SK-N-SH treated with all-trans-retinoic acid at 6 μM for 48 hours (cell line): Measurements from ENCODE around the gene MYH9.
A peak's percentile ranks its signal among the peaks of the same experiment; 100 is the strongest.

Experiments used
- ATAC-seq: fragments of 200-7000 bp; cut with Tn5 transposase; 3 replicates; pipeline ENCODE4 v1.9.1; 2020; ENCODE audit warnings: mild to moderate bottlenecking, moderate library complexity
- ARNTL ChIP-seq: fragments of 450-650 bp; formaldehyde crosslinking; IDR thresholded peaks from 2 replicates; pipeline ENCODE4 v1.5.0; 2020; ENCODE audit warnings: low read depth, mild to moderate bottlenecking, moderate library complexity, borderline replicate concordance
- BACH2 ChIP-seq: fragments of 250-450 bp; sonication (Bioruptor Pico); IDR thresholded peaks from 2 replicates; pipeline ENCODE4 v1.9.0; 2021; ENCODE audit warnings: mild to moderate bottlenecking, borderline replicate concordance
- CREB5 ChIP-seq: fragments of 250-450 bp; sonication (Bioruptor Pico); IDR thresholded peaks from 2 replicates; pipeline ENCODE4 v1.5.1; 2020; ENCODE audit warnings: low read depth, mild to moderate bottlenecking, moderate library complexity
- CSDC2 ChIP-seq: fragments of 250-450 bp; sonication (Bioruptor Pico); IDR thresholded peaks from 2 replicates; pipeline ENCODE4 v1.5.0; 2020; ENCODE audit warnings: mild to moderate bottlenecking, moderate library complexity
- CSRNP3 ChIP-seq: fragments of 250-450 bp; sonication (Bioruptor Pico); IDR thresholded peaks from 2 replicates; pipeline ENCODE4 v1.5.1; 2021; ENCODE audit warnings: mild to moderate bottlenecking, moderate library complexity
- ESRRG ChIP-seq: fragments of 250-450 bp; sonication (Bioruptor Pico); IDR thresholded peaks from 2 replicates; pipeline ENCODE4 v1.6.1; 2021; ENCODE audit warnings: mild to moderate bottlenecking
- GLIS3 ChIP-seq: fragments of 250-450 bp; sonication (Bioruptor Pico); IDR thresholded peaks from 2 replicates; pipeline ENCODE4 v1.5.0; 2020; ENCODE audit warnings: mild to moderate bottlenecking, moderate library complexity
- ISL1 ChIP-seq: fragments of 250-450 bp; sonication (Bioruptor Pico); IDR thresholded peaks from 2 replicates; pipeline ENCODE4 v2.1.2; 2022; ENCODE audit warnings: mild to moderate bottlenecking, moderate library complexity
- OSR1 ChIP-seq: fragments of 250-450 bp; sonication (Bioruptor Pico); IDR thresholded peaks from 2 replicates; pipeline ENCODE4 v1.8.0; 2022; ENCODE audit warnings: moderate library complexity, mild to moderate bottlenecking, inconsistent platforms
- PATZ1 ChIP-seq: fragments of 250-450 bp; sonication (Bioruptor Pico); IDR thresholded peaks from 2 replicates; pipeline ENCODE4 v1.8.0; 2020; ENCODE audit warnings: mild to moderate bottlenecking, moderate library complexity, borderline replicate concordance
- PPARA ChIP-seq: fragments of 250-450 bp; sonication (Bioruptor Pico); IDR thresholded peaks from 2 replicates; pipeline ENCODE4 v1.5.0; 2020; ENCODE audit warnings: mild to moderate bottlenecking, borderline replicate concordance
- RARB ChIP-seq: fragments of 250-450 bp; sonication (Bioruptor Pico); IDR thresholded peaks from 2 replicates; pipeline ENCODE4 v1.8.0; 2021; ENCODE audit warnings: mild to moderate bottlenecking, moderate library complexity
- SNAI2 ChIP-seq: fragments of 250-450 bp; sonication (Bioruptor Pico); IDR thresholded peaks from 2 replicates; pipeline ENCODE4 v1.5.0; 2020; ENCODE audit warnings: mild to moderate bottlenecking, moderate library complexity
- TCF4 ChIP-seq: fragments of 250-450 bp; sonication (Bioruptor Pico); IDR thresholded peaks from 2 replicates; pipeline ENCODE4 v1.8.0; 2021; ENCODE audit warnings: mild to moderate bottlenecking, moderate library complexity, borderline replicate concordance
- TOX ChIP-seq: fragments of 250-450 bp; sonication (Bioruptor Pico); IDR thresholded peaks from 2 replicates; pipeline ENCODE4 v1.8.0; 2021; ENCODE audit warnings: mild to moderate bottlenecking, moderate library complexity, borderline replicate concordance
- TSHZ2 ChIP-seq: fragments of 250-450 bp; sonication (Bioruptor Pico); IDR thresholded peaks from 2 replicates; pipeline ENCODE4 v1.5.0; 2020; ENCODE audit warnings: mild to moderate bottlenecking, moderate library complexity
- ZC3H10 ChIP-seq: fragments of 250-450 bp; sonication (Bioruptor Pico); IDR thresholded peaks from 2 replicates; pipeline ENCODE4 v1.5.1; 2021; ENCODE audit warnings: mild to moderate bottlenecking, moderate library complexity
- ZFP3 ChIP-seq: fragments of 250-450 bp; sonication (Bioruptor Pico); IDR thresholded peaks from 2 replicates; pipeline ENCODE4 v1.5.0; 2020; ENCODE audit warnings: mild to moderate bottlenecking, moderate library complexity
- ZFP30 ChIP-seq: fragments of 450-650 bp; formaldehyde crosslinking; IDR thresholded peaks from 2 replicates; pipeline ENCODE4 v1.5.0; 2022; ENCODE audit warnings: mild to moderate bottlenecking, moderate library complexity
- ZNF565 ChIP-seq: fragments of 450-650 bp; formaldehyde crosslinking; conservative IDR thresholded peaks from 2 replicates; pipeline ENCODE4 v1.5.0; 2020; ENCODE audit warnings: low read depth, mild to moderate bottlenecking, moderate library complexity
- ZNF8 ChIP-seq: fragments of 450-650 bp; formaldehyde crosslinking; IDR thresholded peaks from 2 replicates; pipeline ENCODE4 v1.5.0; 2020; ENCODE audit warnings: mild to moderate bottlenecking, moderate library complexity
- TF ChIP-seq, protein P1 (sequence below): fragments of 250-450 bp; sonication (Bioruptor Pico); IDR thresholded peaks from 2 replicates; pipeline ENCODE4 v1.8.0; 2021; ENCODE audit warnings: low read depth, mild to moderate bottlenecking, moderate library complexity, borderline replicate concordance

The MYH9 gene

GRCh38 chr22:36381513-36382128, 6.1 kb downstream of the MYH9 start:
- no peak for TF ChIP-seq SNAI2 (CRISPR knock-in tag)
- TF ChIP-seq ISL1 (CRISPR knock-in tag): no peak
- TF ChIP-seq CSDC2 (CRISPR knock-in tag): no peak
- no peak for TF ChIP-seq RARB (CRISPR knock-in tag)
- TF ChIP-seq ZNF565 (CRISPR knock-in tag): no peak
- TF ChIP-seq TCF4 (CRISPR knock-in tag): no peak
- TF ChIP-seq, protein P1, sequence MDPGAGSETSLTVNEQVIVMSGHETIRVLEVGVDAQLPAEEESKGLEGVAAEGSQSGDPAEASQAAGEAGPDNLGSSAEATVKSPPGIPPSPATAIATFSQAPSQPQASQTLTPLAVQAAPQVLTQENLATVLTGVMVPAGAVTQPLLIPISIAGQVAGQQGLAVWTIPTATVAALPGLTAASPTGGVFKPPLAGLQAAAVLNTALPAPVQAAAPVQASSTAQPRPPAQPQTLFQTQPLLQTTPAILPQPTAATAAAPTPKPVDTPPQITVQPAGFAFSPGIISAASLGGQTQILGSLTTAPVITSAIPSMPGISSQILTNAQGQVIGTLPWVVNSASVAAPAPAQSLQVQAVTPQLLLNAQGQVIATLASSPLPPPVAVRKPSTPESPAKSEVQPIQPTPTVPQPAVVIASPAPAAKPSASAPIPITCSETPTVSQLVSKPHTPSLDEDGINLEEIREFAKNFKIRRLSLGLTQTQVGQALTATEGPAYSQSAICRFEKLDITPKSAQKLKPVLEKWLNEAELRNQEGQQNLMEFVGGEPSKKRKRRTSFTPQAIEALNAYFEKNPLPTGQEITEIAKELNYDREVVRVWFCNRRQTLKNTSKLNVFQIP: no peak
- TF ChIP-seq BACH2: no peak
- no peak for TF ChIP-seq CSRNP3 (CRISPR knock-in tag)
- TF ChIP-seq CREB5: no peak
- TF ChIP-seq TOX (CRISPR knock-in tag): no peak
- no peak for TF ChIP-seq GLIS3 (CRISPR knock-in tag)
- TF ChIP-seq ESRRG: no peak
- TF ChIP-seq PATZ1 (CRISPR knock-in tag): no peak
- TF ChIP-seq OSR1: no peak
- no peak for TF ChIP-seq ZC3H10 (CRISPR knock-in tag)
- TF ChIP-seq ZNF8 (CRISPR knock-in tag): no peak
- no peak for ATAC-seq

DNA sequence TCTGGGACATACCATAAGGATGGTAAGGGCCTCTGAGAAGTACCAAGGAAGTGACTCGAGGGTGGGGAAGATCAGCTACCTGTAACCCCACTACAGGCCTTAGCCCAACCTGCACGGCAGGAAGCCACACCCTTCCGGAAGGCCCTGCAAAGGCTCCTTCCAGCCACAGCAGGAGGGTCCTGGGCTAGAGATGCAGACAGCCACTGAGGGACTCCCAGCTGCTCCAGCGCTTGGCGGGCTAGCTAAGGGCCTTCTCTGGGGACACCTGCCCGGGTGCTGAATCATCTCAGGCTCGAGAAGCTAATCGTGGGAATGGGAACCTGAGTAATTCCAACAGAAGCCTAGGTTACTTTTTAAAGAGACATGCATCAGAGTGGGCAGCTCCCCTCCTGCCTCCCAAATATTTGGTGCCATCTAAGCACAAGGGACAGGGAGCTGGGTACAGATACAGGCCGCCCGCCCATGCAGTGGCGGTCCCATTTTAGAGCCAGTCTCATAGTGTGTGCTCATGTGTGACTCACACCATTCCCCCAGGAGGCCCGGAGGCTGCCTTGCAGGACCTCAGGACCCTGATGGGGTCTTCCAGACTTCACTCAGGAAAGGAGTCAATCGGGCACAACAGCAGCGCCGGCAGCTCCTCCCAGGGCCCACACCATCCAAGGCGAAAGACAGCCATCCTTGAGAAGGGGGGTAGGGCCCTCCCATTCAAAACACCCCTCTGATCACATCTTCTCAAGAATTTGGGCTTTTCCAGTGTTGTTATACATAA, 8.0 kb downstream of the MYH9 start:
- peak; percentile 4 for ATAC-seq
- TF ChIP-seq OSR1: no peak
- TF ChIP-seq TSHZ2 (CRISPR knock-in tag): no peak
- TF ChIP-seq ARNTL: no peak
- no peak for TF ChIP-seq ZNF565 (CRISPR knock-in tag)
- no peak for TF ChIP-seq ISL1 (CRISPR knock-in tag)
- no peak for TF ChIP-seq RARB (CRISPR knock-in tag)
- no peak for TF ChIP-seq ZNF8 (CRISPR knock-in tag)
- no peak for TF ChIP-seq ZFP30 (CRISPR knock-in tag)
- TF ChIP-seq PPARA (CRISPR knock-in tag): no peak
- TF ChIP-seq ZC3H10 (CRISPR knock-in tag): no peak
- no peak for TF ChIP-seq ESRRG

DNA sequence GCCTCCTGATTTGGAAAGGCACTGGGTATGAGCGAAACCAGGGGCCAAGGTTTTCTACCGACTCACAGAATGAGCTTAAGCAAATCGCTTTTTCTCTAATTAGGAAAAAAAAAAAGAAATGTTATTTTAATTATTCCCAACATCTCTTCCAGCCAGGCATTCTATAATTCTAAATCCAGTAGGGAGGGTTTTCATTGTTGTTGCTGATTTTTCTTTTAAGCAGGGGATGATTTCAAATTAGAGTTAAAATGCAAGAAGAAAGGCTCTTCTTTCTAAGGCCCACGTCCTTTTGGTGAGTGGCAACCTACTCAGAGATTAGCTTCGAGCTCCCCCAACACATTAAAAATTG, 8.9 kb downstream of the MYH9 start:
- ATAC-seq: no peak
- TF ChIP-seq ZC3H10 (CRISPR knock-in tag) (no peak), ZFP30 (CRISPR knock-in tag) (no peak), BACH2 (no peak), CSDC2 (CRISPR knock-in tag) (no peak), ESRRG (no peak), GLIS3 (CRISPR knock-in tag) (no peak), TSHZ2 (CRISPR knock-in tag) (no peak), PPARA (CRISPR knock-in tag) (no peak), ZFP3 (CRISPR knock-in tag) (no peak), ZNF8 (CRISPR knock-in tag) (no peak)
- TF ChIP-seq, protein P1: no peak
